ENCODE data around the gene PPP2R5C.

Gene PPP2R5C

GRCh38 chr14:101817501-101818001 is 56.0 kb downstream of the PPP2R5C start:
- no peak for DNase-seq

GRCh38 chr14:101819251-101819990 is 57.9 kb downstream of the PPP2R5C start:
- DNase-seq, result no peak

DNA sequence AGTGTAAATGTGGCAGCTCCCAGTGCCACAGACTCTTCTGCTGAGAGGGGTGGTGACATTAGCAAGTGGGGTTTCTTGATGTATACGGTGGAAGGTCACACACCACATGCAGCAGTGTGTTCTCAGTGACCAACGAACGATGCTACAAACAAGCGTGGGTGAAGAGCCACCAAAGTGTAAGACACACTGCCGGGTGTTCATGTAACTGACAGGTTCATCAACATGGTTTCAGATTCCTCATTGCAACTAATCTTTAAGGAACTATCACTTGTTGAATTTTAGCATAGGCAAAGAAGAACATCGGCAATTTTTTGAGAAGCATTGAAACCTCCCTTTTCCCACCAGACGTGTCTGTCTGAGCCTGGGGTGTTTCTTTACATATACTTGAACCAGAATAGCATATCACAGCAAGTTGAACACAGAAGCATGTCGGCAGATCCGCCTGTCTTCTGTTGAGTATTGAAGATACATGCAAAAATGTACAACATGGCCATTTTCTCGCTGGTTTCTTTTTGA is 58.8 kb downstream of the PPP2R5C start:
- no peak for DNase-seq

DNA sequence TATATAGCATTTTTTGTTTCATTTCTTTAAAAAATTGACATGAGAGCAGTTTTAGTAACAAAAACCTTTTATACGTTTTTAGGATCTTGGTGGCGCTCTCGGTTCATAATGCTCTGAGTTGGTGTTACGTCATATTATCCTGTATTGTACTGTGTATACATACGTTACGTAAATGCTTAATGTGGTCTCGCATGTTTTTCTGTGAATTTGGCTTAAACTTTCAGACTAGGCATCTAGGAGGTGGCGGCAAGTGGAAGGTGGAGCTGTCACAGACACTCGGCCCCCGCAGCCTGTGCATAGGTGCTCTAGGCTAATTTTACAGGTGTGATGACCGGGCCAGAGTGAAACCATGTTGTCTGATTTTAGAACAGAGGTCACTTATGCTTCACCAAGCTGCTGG is 60.0 kb downstream of the PPP2R5C start:
- no peak for DNase-seq

- DNase-seq, result no peak
These were observed 61.6 kb downstream of the PPP2R5C start for GRCh38 chr14:101823066-101823465.

GRCh38 chr14:101823511-101824120 is 62.1 kb downstream of the PPP2R5C start:
- no peak for DNase-seq

DNA sequence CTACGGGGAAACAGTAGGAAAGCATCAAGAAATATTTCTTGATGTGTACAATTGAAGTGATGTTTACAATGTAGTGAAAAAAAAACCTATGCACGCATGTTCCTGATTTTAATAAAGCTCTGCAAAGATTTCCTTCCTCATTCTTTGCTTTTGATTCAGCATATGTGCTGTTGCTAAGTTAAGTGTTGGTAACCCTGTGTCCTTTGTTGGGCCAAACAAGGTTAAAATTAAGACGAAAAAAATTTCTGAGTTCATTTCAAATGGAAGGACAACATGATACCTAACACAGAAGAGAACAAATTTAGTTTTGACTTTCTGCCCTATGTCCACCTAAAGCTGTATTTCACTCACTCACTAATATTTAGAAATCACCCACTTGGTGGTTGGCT is 62.8 kb downstream of the PPP2R5C start:
- DNase-seq, result no peak

DNA sequence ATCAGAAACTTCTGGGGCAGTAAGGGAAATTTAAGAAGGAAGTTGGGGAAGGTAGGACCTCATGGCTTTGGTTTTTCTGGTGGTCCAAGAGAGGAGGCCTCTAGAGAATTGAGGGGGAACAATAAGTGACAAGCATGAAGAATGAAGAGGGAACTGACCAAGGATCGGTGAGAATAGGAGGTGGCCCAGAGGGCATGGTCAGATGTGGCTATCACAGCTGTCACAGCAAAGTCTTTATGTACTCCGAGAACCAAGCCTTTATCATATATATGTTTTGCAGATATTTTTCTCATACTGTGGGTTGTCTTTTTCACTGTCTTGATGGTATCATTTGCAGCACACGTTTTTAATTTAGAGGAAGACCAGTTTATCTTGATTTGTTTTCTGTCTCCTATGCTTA is 64.3 kb downstream of the PPP2R5C start:
- no peak for DNase-seq

DNA sequence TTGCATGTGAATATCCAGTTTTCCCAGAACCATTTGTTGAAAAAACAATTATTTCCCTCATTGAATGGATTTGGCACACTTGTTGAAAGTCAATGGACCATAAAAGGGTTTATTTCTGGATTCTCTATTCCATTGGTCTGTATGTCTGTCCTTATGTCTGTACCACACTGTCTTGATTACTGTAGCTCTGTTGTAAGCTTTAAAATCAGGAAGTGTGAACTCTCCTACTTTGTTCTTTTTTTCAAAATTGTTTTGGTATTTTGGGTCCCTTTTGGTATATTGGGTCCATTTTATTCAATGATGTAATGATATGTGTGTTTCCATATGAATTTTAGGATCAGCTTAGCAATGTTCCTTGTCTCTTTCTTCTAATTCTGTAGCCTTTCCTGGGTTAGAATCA is 64.8 kb downstream of the PPP2R5C start:
- no peak for DNase-seq

- DNase-seq, result no peak
These were observed 65.8 kb downstream of the PPP2R5C start for GRCh38 chr14:101827286-101827685.

- DNase-seq, result no peak
These were observed 66.5 kb downstream of the PPP2R5C start for GRCh38 chr14:101828046-101828445.

GRCh38 chr14:101830271-101830670 is 68.8 kb downstream of the PPP2R5C start:
- no peak for DNase-seq

- DNase-seq, result no peak
These were observed 71.5 kb downstream of the PPP2R5C start for GRCh38 chr14:101833045-101833444.

GRCh38 chr14:101834397-101834796 is 72.9 kb downstream of the PPP2R5C start:
- DNase-seq, result no peak

GRCh38 chr14:101834800-101835547 is 73.5 kb downstream of the PPP2R5C start:
- DNase-seq, result no peak

DNA sequence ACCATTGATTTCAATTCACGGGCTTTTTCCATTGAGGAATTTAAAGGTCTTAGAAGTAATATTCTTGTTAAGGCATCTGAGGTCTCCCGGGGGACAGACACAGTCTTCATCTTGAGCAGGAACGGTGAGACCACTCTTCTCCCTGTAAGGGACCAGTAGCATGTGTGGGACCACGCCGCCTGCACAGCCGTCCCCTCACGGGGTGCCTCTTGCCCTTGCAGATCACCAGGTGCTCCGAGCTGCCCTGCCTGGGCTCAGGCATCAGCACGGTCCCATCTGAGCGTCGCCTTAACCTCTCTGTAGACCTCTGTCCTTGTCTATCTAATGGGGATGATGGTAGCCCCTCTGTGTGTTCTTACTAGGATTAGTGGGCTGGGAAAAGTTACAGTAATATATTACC is 74.1 kb downstream of the PPP2R5C start:
- no peak for DNase-seq

GRCh38 chr14:101836135-101836534 is 74.6 kb downstream of the PPP2R5C start:
- DNase-seq, result no peak

DNA sequence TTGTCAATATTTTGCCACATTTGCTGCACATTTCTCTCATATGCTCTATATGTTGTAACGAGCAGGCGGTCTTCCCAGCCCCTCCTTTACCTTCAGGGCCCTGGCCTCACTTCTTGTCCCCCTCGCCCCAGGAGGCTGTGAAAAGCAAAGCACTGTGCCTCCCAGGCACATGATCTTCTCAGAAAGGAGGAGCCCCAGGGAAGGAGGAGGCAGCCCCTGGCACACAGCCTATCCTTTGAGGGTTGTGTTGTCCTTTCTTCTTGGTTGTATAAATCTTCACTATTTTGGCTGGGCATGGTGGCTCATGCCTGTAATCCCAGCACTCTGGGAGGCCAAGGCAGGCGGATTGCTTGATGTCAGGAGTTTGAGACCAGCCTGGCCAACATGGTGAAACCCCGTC is 77.0 kb downstream of the PPP2R5C start:
- no peak for DNase-seq

DNA sequence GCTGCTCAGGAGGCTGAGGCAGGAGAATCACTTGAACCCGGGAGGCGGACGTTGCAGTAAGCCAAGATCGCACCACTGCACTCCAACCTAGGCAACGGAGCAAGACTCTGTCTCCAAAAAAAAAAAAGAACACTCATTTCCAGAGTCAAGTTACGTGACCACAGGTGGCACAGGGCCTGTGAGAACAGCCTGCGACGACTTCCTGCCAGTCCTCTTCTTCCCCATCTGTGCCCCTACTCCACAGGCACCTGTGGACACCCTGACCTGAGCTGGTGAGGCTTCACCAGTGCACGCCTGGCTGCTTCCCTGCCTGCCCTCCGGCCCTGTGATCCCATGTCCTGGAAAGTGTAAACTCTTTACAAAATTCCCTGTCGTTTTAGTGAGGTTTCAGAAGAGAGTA is 77.7 kb downstream of the PPP2R5C start:
- no peak for DNase-seq

GRCh38 chr14:101839661-101840060 is 78.2 kb downstream of the PPP2R5C start:
- no peak for DNase-seq

DNA sequence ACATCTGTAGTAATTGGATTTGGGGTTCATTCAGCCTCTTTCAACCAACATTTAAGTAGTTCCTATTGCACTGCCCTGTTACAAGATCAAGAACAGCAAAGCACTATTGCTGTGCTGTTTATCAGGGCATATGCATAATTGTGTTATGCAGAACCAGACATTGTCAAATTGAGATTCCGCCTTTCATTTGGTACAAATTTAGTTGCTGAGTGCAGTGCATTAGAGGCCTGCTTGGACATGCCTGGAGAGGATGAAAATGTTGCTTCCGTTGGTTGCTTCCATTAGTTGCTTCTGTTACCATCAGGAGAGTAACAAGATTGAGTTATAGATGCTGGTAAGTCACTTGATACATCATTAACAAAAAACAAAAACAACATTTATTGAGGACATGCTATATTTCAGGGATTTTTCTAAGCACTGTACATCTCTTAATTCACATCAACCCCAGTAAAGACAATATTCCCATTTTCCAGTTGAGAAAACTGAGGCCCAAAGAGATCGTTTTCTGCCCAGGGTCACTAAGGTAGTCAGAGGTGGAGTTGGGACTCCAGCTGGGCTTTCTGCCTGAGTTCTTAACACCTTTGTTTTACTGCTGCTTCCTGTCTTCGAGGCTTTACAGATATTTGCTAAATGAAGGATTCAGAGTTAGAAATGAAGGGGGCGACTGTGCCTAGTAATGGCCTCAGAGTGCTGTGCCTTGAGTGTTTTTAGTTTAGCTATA is 79.3 kb downstream of the PPP2R5C start:
- peak; percentile 63 for DNase-seq

DNA sequence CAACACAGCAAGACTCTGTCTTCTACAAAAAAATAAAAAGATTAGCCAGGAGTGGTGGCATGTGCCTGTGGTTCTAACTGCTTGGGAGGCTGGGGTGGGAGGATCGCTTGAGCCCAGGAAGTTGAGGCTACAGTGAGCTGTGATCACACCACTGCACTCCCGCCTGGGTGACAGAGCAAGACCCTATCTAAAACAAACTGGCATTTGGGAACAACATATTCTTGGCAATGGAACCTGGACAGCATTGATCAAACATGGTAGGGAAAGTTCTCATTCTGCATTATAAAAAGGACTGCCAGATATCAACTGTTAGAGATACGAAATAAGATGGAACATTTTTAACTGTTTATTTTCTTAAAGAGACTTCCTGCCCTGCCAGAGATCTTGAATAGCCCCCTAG is 81.5 kb downstream of the PPP2R5C start:
- DNase-seq, result no peak

GRCh38 chr14:101843665-101844064 is 82.2 kb downstream of the PPP2R5C start:
- DNase-seq, result no peak
